Urinary bladder (tissue), 4 donors: ENCODE data around the gene MAP2K6. TPM values are rescaled to one million over a fixed set of nuclear protein-coding genes. Genes with fewer than 3 reads are reported as not detected.

ENCODE experiments used
- DNase-seq: peaks from one replicate; pipeline ENCODE4 v3.0.0-alpha.2; 2015; ENCODE audit errors: extremely low spot score
- H3K27ac ChIP-seq: one replicate; pipeline ENCODE4 v1.5.1; 2013; ENCODE audit warnings: low read depth, mild to moderate bottlenecking, moderate library complexity
- H3K36me3 ChIP-seq: one replicate; pipeline ENCODE4 v1.6.1; 2013; ENCODE audit warnings: mild to moderate bottlenecking, moderate library complexity; ENCODE audit not compliant: insufficient read depth
- H3K4me1 ChIP-seq: one replicate; pipeline ENCODE4 v1.6.1; 2013; ENCODE audit warnings: mild to moderate bottlenecking, moderate library complexity; ENCODE audit not compliant: insufficient read depth
- H3K4me3 ChIP-seq: one replicate; pipeline ENCODE4 v1.5.1; 2013; ENCODE audit warnings: low read depth, low read length
- WGBS: extraction: QIAGEN DNeasy Blood & Tissue Kit; methylation state at CpG from one replicate; pipeline ENCODE4 v1.1.7; 2013; 5-methylcytosine and 5-hydroxymethylcytosine counted together
- polyA plus RNA-seq: library from polyadenylated mRNA; stranded (reverse); fragments of 200-250 nt; gene quantifications from one replicate; pipeline ENCODE4 v1.2.3, GENCODE V29; 2013
- total RNA-seq: library from RNA; depleted of rRNA; stranded (reverse); fragments of >200 nt; gene quantifications from one replicate; pipeline ENCODE4 v1.2.3, GENCODE V29; 2014
- donor health status: healthy with polysubstance abuse.
- donor health status: healthy.

Gene MAP2K6
- total and polyA plus RNA-seq, 2 donors, result 2.6 to 32.3 TPM

- Histone ChIP-seq H3K27ac (no peak overlapping the region), H3K4me1 (no peaks in the 10 kb centered on the region), H3K36me3 (no peaks in the 10 kb centered on the region), H3K4me3 (no peak overlapping the region)
- no peak for DNase-seq
- WGBS, result 84% methylated on average over 4 of the region's 4 CpGs
These were observed 39.6 kb downstream of the MAP2K6 start for GRCh38 chr17:69454051-69454450.

- Histone ChIP-seq H3K36me3 (no peaks in the 10 kb centered on the region), H3K4me3 (no peak overlapping the region), H3K4me1 (no peaks in the 10 kb centered on the region), H3K27ac (no peak overlapping the region)
- no peak for DNase-seq
- WGBS, result 84% methylated on average over 1 of the region's 1 CpG
These were observed 40.5 kb downstream of the MAP2K6 start for GRCh38 chr17:69455040-69455439.

GRCh38 chr17:69457603-69458002 lies 43.1 kb downstream of the MAP2K6 start:
- no peaks in the 10 kb centered on the region for H3K4me1 ChIP-seq
- no peak overlapping the region for H3K4me3 ChIP-seq
- WGBS, result 86% methylated on average over 3 of the region's 3 CpGs
- H3K36me3 ChIP-seq, result no peaks in the 10 kb centered on the region
- H3K27ac ChIP-seq, result no peak overlapping the region
- no peak for DNase-seq

- no peak overlapping the region for H3K4me3 ChIP-seq
- H3K27ac ChIP-seq, result no peak overlapping the region
- no peaks in the 10 kb centered on the region for H3K36me3 ChIP-seq
- no peak for DNase-seq
- no peaks in the 10 kb centered on the region for H3K4me1 ChIP-seq
- 65% methylated on average over 12 of the region's 12 CpGs for WGBS
These were observed 46.7 kb downstream of the MAP2K6 start for GRCh38 chr17:69460963-69461922.

GRCh38 chr17:69461951-69462369 lies 47.5 kb downstream of the MAP2K6 start:
- H3K36me3 ChIP-seq, result no peaks in the 10 kb centered on the region
- H3K27ac ChIP-seq, result no peak overlapping the region
- H3K4me3 ChIP-seq, result no peak overlapping the region
- no peak for DNase-seq
- WGBS, result 89% methylated on average over 11 of the region's 11 CpGs
- no peaks in the 10 kb centered on the region for H3K4me1 ChIP-seq

GRCh38 chr17:69462882-69463281 lies 48.4 kb downstream of the MAP2K6 start:
- H3K4me3 ChIP-seq, result no peak overlapping the region

GRCh38 chr17:69466451-69466850 lies 52.0 kb downstream of the MAP2K6 start:
- Histone ChIP-seq H3K27ac (no peak overlapping the region), H3K36me3 (no peaks in the 10 kb centered on the region), H3K4me3 (no peak overlapping the region), H3K4me1 (no peaks in the 10 kb centered on the region)
- 76% methylated on average over 6 of the region's 6 CpGs for WGBS
- no peak for DNase-seq

More at GRCh38 chr17:69462882-69463281, 48.4 kb downstream of the MAP2K6 start:
- Histone ChIP-seq H3K27ac (no peak overlapping the region), H3K36me3 (no peaks in the 10 kb centered on the region), H3K4me1 (no peaks in the 10 kb centered on the region)
- WGBS, result 95% methylated on average over 8 of the region's 8 CpGs
- no peak for DNase-seq

GRCh38 chr17:69466905-69467667 lies 52.6 kb downstream of the MAP2K6 start:
- Histone ChIP-seq H3K27ac (no peak overlapping the region), H3K36me3 (no peaks in the 10 kb centered on the region), H3K4me1 (no peaks in the 10 kb centered on the region), H3K4me3 (no peak overlapping the region)
- no peak for DNase-seq
- 84% methylated on average over 3 of the region's 3 CpGs for WGBS

GRCh38 chr17:69468207-69468606 lies 53.7 kb downstream of the MAP2K6 start:
- DNase-seq, result no peak
- H3K27ac ChIP-seq, result no peak overlapping the region
- H3K36me3 ChIP-seq, result no peaks in the 10 kb centered on the region
- 65% methylated on average over 5 of the region's 5 CpGs for WGBS
- no peak overlapping the region for H3K4me3 ChIP-seq
- no peaks in the 10 kb centered on the region for H3K4me1 ChIP-seq

- no peaks in the 10 kb centered on the region for H3K36me3 ChIP-seq
- H3K4me3 ChIP-seq, result no peak overlapping the region
- WGBS, result 94% methylated on average over 2 of the region's 2 CpGs
- no peak overlapping the region for H3K27ac ChIP-seq
- H3K4me1 ChIP-seq, result no peaks in the 10 kb centered on the region
- no peak for DNase-seq
These were observed 56.2 kb downstream of the MAP2K6 start for GRCh38 chr17:69470702-69471101.

- no peak for DNase-seq
- no peaks in the 10 kb centered on the region for H3K36me3 ChIP-seq
- no peak overlapping the region for H3K27ac ChIP-seq
- WGBS, result 94% methylated on average over 3 of the region's 3 CpGs
- H3K4me1 ChIP-seq, result no peaks in the 10 kb centered on the region
- H3K4me3 ChIP-seq, result no peak overlapping the region
These were observed 56.9 kb downstream of the MAP2K6 start for GRCh38 chr17:69471406-69471805.

- whole genome bisulfite sequencing, result 48% methylated on average over 7 of the region's 7 CpGs
- Histone ChIP-seq H3K36me3 (no peaks in the 10 kb centered on the region), H3K4me1 (peaks cover 1% of the 10 kb centered on the region), H3K4me3 (no peak overlapping the region), H3K27ac (no peak overlapping the region)
- DNase-seq, result no peak
These were observed 59.6 kb downstream of the MAP2K6 start for GRCh38 chr17:69473841-69474831.
